Chondrocyte (in vitro differentiated cells): ENCODE results near the gene ZPLD1. TPM values are rescaled to one million over a fixed set of nuclear protein-coding genes. Genes with fewer than 3 reads are reported as not detected.

Experiments
- DNase-seq: peaks from one replicate; pipeline ENCODE4 v3.0.0; 2021; ENCODE audit warnings: mixed read lengths, low spot score
- H3K27ac Mint-ChIP-seq: one replicate; pipeline ENCODE4 v1.8.0; 2021; ENCODE audit warnings: mild to moderate bottlenecking, moderate library complexity, mixed read lengths; ENCODE audit not compliant: unreplicated experiment
- H3K27me3 Mint-ChIP-seq: 2 replicates; pipeline ENCODE4 v1.8.0; 2021; ENCODE audit warnings: low read depth, mixed read lengths
- H3K36me3 Mint-ChIP-seq: 2 replicates; pipeline ENCODE4 v1.8.0; 2021; ENCODE audit warnings: low read depth, mixed read lengths
- H3K4me1 Mint-ChIP-seq: 2 replicates; pipeline ENCODE4 v1.8.0; 2021; ENCODE audit warnings: low read depth, mild to moderate bottlenecking, mixed read lengths
- H3K4me3 Mint-ChIP-seq: one replicate; pipeline ENCODE4 v1.8.0; 2021; ENCODE audit warnings: mild to moderate bottlenecking, moderate library complexity, mixed read lengths; ENCODE audit not compliant: unreplicated experiment
- H3K9me3 Mint-ChIP-seq: 2 replicates; pipeline ENCODE4 v1.8.0; 2021; ENCODE audit warnings: low read depth, mixed read lengths
- long read RNA-seq: library from polyadenylated mRNA; stranded (forward); transcript quantifications from one replicate; pipeline ENCODE4 v2.0.0, GENCODE V29; 2021
- total RNA-seq: library from RNA; stranded (reverse); gene quantifications from 3 replicates; pipeline ENCODE4 v1.2.1, GENCODE V29; 2021
- TF ChIP-seq, protein P1 (sequence below): fragments of 200-600 bp; sonication (generic); IDR thresholded peaks from 2 replicates; pipeline ENCODE4 v1.5.0; 2021; ENCODE audit warnings: antibody characterized with exemption, mild to moderate bottlenecking, moderate library complexity

The ZPLD1 gene
- not detected in 3 replicates for total RNA-seq
- long read RNA-seq: 0 reads

DNA sequence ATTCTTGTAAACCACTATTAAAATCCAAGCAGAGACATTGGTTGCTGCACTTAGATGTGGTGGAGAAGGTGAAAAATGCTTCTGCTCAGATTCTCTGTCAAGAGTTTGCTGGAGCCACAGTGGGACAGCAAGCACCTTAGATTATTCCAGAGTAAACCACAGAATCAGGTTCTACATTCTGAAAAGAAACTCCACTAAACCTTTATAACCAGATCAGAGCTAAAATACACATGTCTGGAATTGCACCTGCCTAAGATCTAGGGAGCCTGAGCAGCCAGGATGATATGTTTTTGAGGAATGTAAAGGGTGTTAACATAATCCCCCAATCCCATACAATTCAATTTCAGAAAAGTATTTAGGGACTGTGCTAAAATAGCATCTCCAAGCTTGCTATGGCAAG, at the start of gene ZPLD1:
TSS of gene ZPLD1 (plus strand) at position 301 of the 400 bp plus-strand sequence. CDS start 3,473 bp downstream, outside the sequence.
- Mint-ChIP-seq H3K4me1 (no peaks in the 10 kb centered on the region), H3K27ac (no peak within 1 kb of the TSS), H3K27me3 (peaks cover 13% of the 10 kb centered on the region), H3K36me3 (no peaks in the 10 kb centered on the region), H3K4me3 (no peak within 1 kb of the TSS), H3K9me3 (no peaks in the 10 kb centered on the region)
- TF ChIP-seq, protein P1, sequence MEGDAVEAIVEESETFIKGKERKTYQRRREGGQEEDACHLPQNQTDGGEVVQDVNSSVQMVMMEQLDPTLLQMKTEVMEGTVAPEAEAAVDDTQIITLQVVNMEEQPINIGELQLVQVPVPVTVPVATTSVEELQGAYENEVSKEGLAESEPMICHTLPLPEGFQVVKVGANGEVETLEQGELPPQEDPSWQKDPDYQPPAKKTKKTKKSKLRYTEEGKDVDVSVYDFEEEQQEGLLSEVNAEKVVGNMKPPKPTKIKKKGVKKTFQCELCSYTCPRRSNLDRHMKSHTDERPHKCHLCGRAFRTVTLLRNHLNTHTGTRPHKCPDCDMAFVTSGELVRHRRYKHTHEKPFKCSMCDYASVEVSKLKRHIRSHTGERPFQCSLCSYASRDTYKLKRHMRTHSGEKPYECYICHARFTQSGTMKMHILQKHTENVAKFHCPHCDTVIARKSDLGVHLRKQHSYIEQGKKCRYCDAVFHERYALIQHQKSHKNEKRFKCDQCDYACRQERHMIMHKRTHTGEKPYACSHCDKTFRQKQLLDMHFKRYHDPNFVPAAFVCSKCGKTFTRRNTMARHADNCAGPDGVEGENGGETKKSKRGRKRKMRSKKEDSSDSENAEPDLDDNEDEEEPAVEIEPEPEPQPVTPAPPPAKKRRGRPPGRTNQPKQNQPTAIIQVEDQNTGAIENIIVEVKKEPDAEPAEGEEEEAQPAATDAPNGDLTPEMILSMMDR: no peak
- no peak for DNase-seq

DNA sequence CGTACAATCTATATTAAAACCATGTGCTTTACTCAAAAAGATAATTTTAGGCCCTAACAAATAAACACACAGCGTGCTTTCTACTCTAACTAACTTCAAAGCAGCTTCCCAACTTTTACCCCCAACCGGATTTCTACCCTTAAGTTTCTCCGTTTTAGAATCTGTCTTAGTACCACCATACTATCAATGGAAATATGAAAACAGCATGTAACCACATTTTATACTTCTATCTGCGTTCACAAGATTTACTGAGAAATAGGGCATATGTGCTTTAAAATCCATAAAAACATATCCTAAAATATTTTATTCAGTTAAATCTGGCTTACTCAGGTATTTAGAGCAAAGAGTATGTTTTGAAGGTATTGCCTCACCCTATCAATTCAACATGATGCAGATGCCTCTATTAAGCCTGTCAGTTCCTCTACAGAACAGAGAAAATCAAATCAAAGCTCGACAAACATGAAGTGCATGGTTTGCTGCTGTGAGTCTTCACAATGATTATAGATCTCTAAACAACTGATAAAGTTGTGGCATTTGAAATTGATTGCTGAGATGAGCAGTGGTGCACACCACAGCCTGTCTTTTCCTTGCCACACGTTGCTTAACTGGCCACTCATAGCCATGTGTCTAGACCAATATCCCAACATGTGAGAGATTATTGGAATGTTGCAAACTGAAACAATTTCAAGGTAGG, 44.5 kb upstream of the ZPLD1 start:
- Mint-ChIP-seq H3K4me3 (no peak overlapping the region), H3K36me3 (no peaks in the 10 kb centered on the region), H3K4me1 (no peaks in the 10 kb centered on the region), H3K27ac (no peak overlapping the region), H3K27me3 (peaks cover 10% of the 10 kb centered on the region), H3K9me3 (no peaks in the 10 kb centered on the region)
- no peak for DNase-seq
- TF ChIP-seq, protein P1: no peak

DNA sequence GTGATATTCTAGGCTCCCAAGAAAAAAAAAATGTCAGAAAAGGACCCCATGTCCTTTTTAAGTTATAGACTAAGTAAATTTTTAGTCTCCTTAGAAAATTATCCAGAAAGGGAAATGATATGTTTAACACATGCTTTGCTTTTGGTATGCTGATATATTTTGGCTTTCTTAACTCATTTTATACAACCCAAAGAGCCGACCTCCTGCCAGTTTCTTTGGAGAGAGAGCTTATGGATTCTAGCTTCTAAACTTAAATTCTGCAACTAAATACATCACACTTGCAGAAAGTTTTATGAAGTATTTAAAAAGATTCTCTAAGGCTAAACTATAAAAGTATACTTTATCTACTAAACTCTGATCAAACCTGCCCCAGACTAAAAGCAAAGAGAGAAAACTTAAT, 43.9 kb upstream of the ZPLD1 start:
- Mint-ChIP-seq H3K27ac (no peak overlapping the region), H3K27me3 (peaks cover 10% of the 10 kb centered on the region), H3K9me3 (no peaks in the 10 kb centered on the region), H3K4me1 (no peaks in the 10 kb centered on the region), H3K36me3 (no peaks in the 10 kb centered on the region), H3K4me3 (no peak overlapping the region)
- no peak for DNase-seq
- TF ChIP-seq, protein P1: no peak

DNA sequence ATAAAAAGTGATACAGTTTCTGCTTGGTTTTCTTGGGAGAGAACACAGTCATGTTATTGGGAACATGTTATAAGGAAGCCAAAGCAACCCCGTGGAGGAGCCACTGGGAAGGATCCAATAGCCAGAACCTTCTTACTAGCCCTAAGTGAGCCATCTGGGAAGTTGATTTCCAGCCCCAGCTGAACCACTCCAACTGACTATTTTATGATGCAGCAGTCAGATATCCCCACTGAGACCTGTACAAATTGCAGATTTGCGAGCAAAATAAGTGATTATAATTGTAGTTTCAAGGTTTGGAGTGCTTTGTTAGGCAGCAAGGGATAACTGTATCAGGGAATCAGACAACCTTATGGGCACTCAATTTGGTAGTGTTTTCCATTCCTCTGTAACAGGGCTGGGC, 43.3 kb upstream of the ZPLD1 start:
- no peaks in the 10 kb centered on the region for H3K9me3 Mint-ChIP-seq
- H3K36me3 Mint-ChIP-seq: no peaks in the 10 kb centered on the region
- no peak for DNase-seq
- H3K27me3 Mint-ChIP-seq: peaks cover 10% of the 10 kb centered on the region
- no peaks in the 10 kb centered on the region for H3K4me1 Mint-ChIP-seq
- TF ChIP-seq, protein P1: no peak
- H3K4me3 Mint-ChIP-seq: no peak overlapping the region
- H3K27ac Mint-ChIP-seq: no peak overlapping the region

DNA sequence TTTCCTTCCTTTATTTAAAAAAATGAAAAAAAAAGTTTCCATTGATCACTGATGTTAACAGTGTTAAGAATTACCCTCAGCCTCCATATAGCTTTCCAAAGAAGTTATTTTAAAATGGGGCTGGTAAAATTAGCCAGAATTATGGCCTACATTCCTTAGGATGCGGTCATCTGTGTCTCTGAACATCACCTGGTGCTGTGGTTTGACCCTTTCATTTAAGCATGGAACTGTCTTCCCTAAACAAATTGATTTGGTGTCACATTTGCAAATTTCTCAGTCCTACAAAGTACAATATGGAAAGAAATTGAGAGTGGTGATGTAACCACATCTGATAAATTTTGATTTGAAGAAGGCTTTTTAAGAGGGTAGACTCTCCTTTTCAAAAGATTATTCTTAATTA, 40.3 kb upstream of the ZPLD1 start:
- TF ChIP-seq, protein P1: no peak

More for the DNA sequence above, 40.3 kb upstream of the ZPLD1 start:
- no peaks in the 10 kb centered on the region for H3K9me3 Mint-ChIP-seq
- H3K27ac Mint-ChIP-seq: no peak overlapping the region
- H3K4me3 Mint-ChIP-seq: no peak overlapping the region
- H3K4me1 Mint-ChIP-seq: no peaks in the 10 kb centered on the region
- H3K27me3 Mint-ChIP-seq: peaks cover 12% of the 10 kb centered on the region
- DNase-seq: no peak
- H3K36me3 Mint-ChIP-seq: no peaks in the 10 kb centered on the region
